ENCODE data around the gene ATXN7. TPM values are rescaled to one million over a fixed set of nuclear protein-coding genes. Genes with fewer than 3 reads are reported as not detected.

Gene ATXN7
- total and polyA plus RNA-seq, 2 experiments from 2014 or later = 3.0 to 14.4 TPM

GRCh38 chr3:63977893-63978292 is 114.2 kb downstream of the ATXN7 start:
- no peak for TF ChIP-seq EZH2phosphoT487 (IDR thresholded peaks at IDR 0.05; ENCODE audit: low read depth, severe bottlenecking, unreplicated experiment)
- no peak for TF ChIP-seq CTCF (IDR thresholded peaks at IDR 0.05; ENCODE audit: poor library complexity)
- TF ChIP-seq EZH2 (IDR thresholded peaks at IDR 0.05; ENCODE audit: borderline replicate concordance) = no peak
- H3K36me3 ChIP-seq (replicated peaks; ENCODE audit: insufficient read depth, low read depth) = no peaks in the 10 kb centered on the region
- H3K9me2 ChIP-seq (replicated peaks; ENCODE audit: insufficient read depth) = no peaks in the 10 kb centered on the region
- DNase-seq (ENCODE audit: low spot score) = no peak
- H2AFZ ChIP-seq = no peak overlapping the region
- WGBS (ENCODE audit: low lambda C conversion rate, missing lambda C conversion rate) = 91% methylated on average over 4 of the region's 4 CpGs
- no peaks in the 10 kb centered on the region for H4K20me1 ChIP-seq (ENCODE audit: insufficient read depth, poor library complexity, severe bottlenecking)
- H3K4me3 ChIP-seq = no peak overlapping the region
- no peaks in the 10 kb centered on the region for H3K27me3 ChIP-seq
- no peaks in the 10 kb centered on the region for H3K9me3 ChIP-seq (ENCODE audit: low read depth)
- no peak overlapping the region for H3K4me2 ChIP-seq
- H3K4me1 ChIP-seq (ENCODE audit: insufficient read depth) = peaks cover 17% of the 10 kb centered on the region
- peaks cover 43% of the 10 kb centered on the region for H3K79me2 ChIP-seq
- H3K27ac ChIP-seq = no peak overlapping the region

GRCh38 chr3:63979093-63979885 is 115.6 kb downstream of the ATXN7 start:
- no peaks in the 10 kb centered on the region for H3K36me3 ChIP-seq (replicated peaks; ENCODE audit: insufficient read depth, low read depth)
- H3K4me1 ChIP-seq (ENCODE audit: insufficient read depth) = peaks cover 14% of the 10 kb centered on the region
- H3K27me3 ChIP-seq = no peaks in the 10 kb centered on the region
- H3K9me2 ChIP-seq (replicated peaks; ENCODE audit: insufficient read depth) = no peaks in the 10 kb centered on the region
- H3K4me3 ChIP-seq = no peak overlapping the region
- TF ChIP-seq CTCF (IDR thresholded peaks at IDR 0.05; ENCODE audit: poor library complexity) (no peak), EZH2 (IDR thresholded peaks at IDR 0.05; ENCODE audit: borderline replicate concordance) (no peak), EZH2phosphoT487 (IDR thresholded peaks at IDR 0.05; ENCODE audit: low read depth, severe bottlenecking, unreplicated experiment) (no peak)
- WGBS (ENCODE audit: low lambda C conversion rate, missing lambda C conversion rate) = 88% methylated on average over 12 of the region's 12 CpGs
- no peak for DNase-seq (ENCODE audit: low spot score)
- no peak overlapping the region for H3K27ac ChIP-seq
- H3K9me3 ChIP-seq (ENCODE audit: low read depth) = no peaks in the 10 kb centered on the region
- H3K4me2 ChIP-seq = no peak overlapping the region
- no peaks in the 10 kb centered on the region for H4K20me1 ChIP-seq (ENCODE audit: insufficient read depth, poor library complexity, severe bottlenecking)
- no peak overlapping the region for H2AFZ ChIP-seq
- H3K79me2 ChIP-seq = peaks cover 30% of the 10 kb centered on the region

GRCh38 chr3:63980019-63980418 is 116.4 kb downstream of the ATXN7 start:
- Histone ChIP-seq H3K79me2 (peaks cover 27% of the 10 kb centered on the region), H3K27ac (no peak overlapping the region), H3K9me3 (ENCODE audit: low read depth) (no peaks in the 10 kb centered on the region), H3K4me2 (no peak overlapping the region), H2AFZ (no peak overlapping the region), H3K27me3 (no peaks in the 10 kb centered on the region), H3K36me3 (replicated peaks; ENCODE audit: insufficient read depth, low read depth) (no peaks in the 10 kb centered on the region), H3K4me3 (no peak overlapping the region), H3K9me2 (replicated peaks; ENCODE audit: insufficient read depth) (no peaks in the 10 kb centered on the region), H3K4me1 (ENCODE audit: insufficient read depth) (peaks cover 14% of the 10 kb centered on the region), H4K20me1 (ENCODE audit: insufficient read depth, poor library complexity, severe bottlenecking) (no peaks in the 10 kb centered on the region)
- TF ChIP-seq EZH2phosphoT487 (IDR thresholded peaks at IDR 0.05; ENCODE audit: low read depth, severe bottlenecking, unreplicated experiment) (no peak), EZH2 (IDR thresholded peaks at IDR 0.05; ENCODE audit: borderline replicate concordance) (no peak), CTCF (IDR thresholded peaks at IDR 0.05; ENCODE audit: poor library complexity) (no peak)
- DNase-seq (ENCODE audit: low spot score) = no peak
- 98% methylated on average over 2 of the region's 2 CpGs for WGBS (ENCODE audit: low lambda C conversion rate, missing lambda C conversion rate)

Data from hepatocyte (in vitro differentiated cells).